Glomerular endothelial cell (primary cell): ENCODE data around the gene GRM5. TPM values are rescaled to one million over a fixed set of nuclear protein-coding genes. Genes with fewer than 3 reads are reported as not detected.
"Not testable (repeated sequence)": the region's sequence is repeated elsewhere in the genome, so short reads cannot be mapped to it uniquely, and the experiment has no call there.

Experiments
- DNase-seq: peaks from one replicate; pipeline ENCODE4 v3.0.0-alpha.2; 2011; ENCODE audit warnings: low read depth, low spot score; ENCODE audit errors: extremely low read depth
- total RNA-seq: library from RNA; depleted of rRNA; stranded (reverse); fragments of >200 nt; gene quantifications from 2 replicates; pipeline ENCODE4 v1.2.3, GENCODE V29; 2015

GRM5 gene
- total RNA-seq, 1 donor from 2014 or later: 0.47 TPM

- DNase-seq: no peak
Observed at GRCh38 chr11:88515002-88515401, 550.8 kb downstream of the GRM5 start.

- no peak for DNase-seq
Observed at GRCh38 chr11:88511006-88511405, 554.8 kb downstream of the GRM5 start.

GRCh38 chr11:88508759-88509581 is 556.8 kb downstream of the GRM5 start:
- DNase-seq: no peak

GRCh38 chr11:88508418-88508758 is 557.4 kb downstream of the GRM5 start:
- DNase-seq: no peak

GRCh38 chr11:88507771-88508417 is 557.9 kb downstream of the GRM5 start:
- DNase-seq: no peak

GRCh38 chr11:88501541-88501940 is 564.2 kb downstream of the GRM5 start:
- no peak for DNase-seq

GRCh38 chr11:88495836-88496235 is 569.9 kb downstream of the GRM5 start:
- DNase-seq: no peak

- no peak for DNase-seq
Observed at GRCh38 chr11:88494848-88495247, 570.9 kb downstream of the GRM5 start.

- DNase-seq: no peak
Observed at GRCh38 chr11:88491674-88492073, 574.1 kb downstream of the GRM5 start.

- DNase-seq: no peak
Observed at GRCh38 chr11:88489030-88489429, 576.8 kb downstream of the GRM5 start.

GRCh38 chr11:88487646-88488045 is 578.1 kb downstream of the GRM5 start:
- DNase-seq: no peak

- no peak for DNase-seq
Observed at GRCh38 chr11:88484873-88485621, 580.7 kb downstream of the GRM5 start.

GRCh38 chr11:88482871-88483301 is 582.9 kb downstream of the GRM5 start:
- no peak for DNase-seq

GRCh38 chr11:88480223-88480622 is 585.6 kb downstream of the GRM5 start:
- DNase-seq: no peak

GRCh38 chr11:88478136-88478815 is 587.5 kb downstream of the GRM5 start:
- no peak for DNase-seq

- no peak for DNase-seq
Observed at GRCh38 chr11:88475991-88476418, 589.8 kb downstream of the GRM5 start.

GRCh38 chr11:88474655-88475054 is 591.1 kb downstream of the GRM5 start:
- DNase-seq: no peak

GRCh38 chr11:88469561-88470225 is 596.1 kb downstream of the GRM5 start:
- DNase-seq: no peak

- no peak for DNase-seq
Observed at GRCh38 chr11:88464528-88464927, 601.3 kb downstream of the GRM5 start.

- DNase-seq: not testable (repeated sequence)
Observed at GRCh38 chr11:88463301-88463700, 602.5 kb downstream of the GRM5 start.
